K562 (cell line): ENCODE measurements around the gene PKIB. TPM values are rescaled to one million over a fixed set of nuclear protein-coding genes. Genes with fewer than 3 reads are reported as not detected.

Source experiments
- AFF1 ChIP-seq, 2 experiments: fragments of 450-650 bp; IDR thresholded peaks; 2 replicates each; pipeline ENCODE4 v1.6.1; 2018; ENCODE audit warnings: mild to moderate bottlenecking in 2 of 2, low read depth in 1 of 2; ENCODE audit not compliant: partially characterized antibody in 2 of 2
- SMC3 ChIP-seq: conservative IDR thresholded peaks from 2 replicates; pipeline ENCODE4 v1.6.1; 2011; ENCODE audit warnings: low read depth, low read length, improper control_type of control experiment; ENCODE audit not compliant: insufficient read depth
- TCF7L2 ChIP-seq: fragments of 150-350 bp; IDR thresholded peaks from 2 replicates; pipeline ENCODE4 v1.6.1; 2016; ENCODE audit warnings: low read depth, mild to moderate bottlenecking, low read length, moderate library complexity
- ZKSCAN1 ChIP-seq: fragments of 150-350 bp; IDR thresholded peaks from 2 replicates; pipeline ENCODE4 v1.6.1; 2016; ENCODE audit warnings: low read depth, low read length
- ZNF518B ChIP-seq: fragments of 250-450 bp; sonication (Bioruptor Pico); IDR thresholded peaks from 2 replicates; pipeline ENCODE4 v1.5.0; 2021; ENCODE audit warnings: mild to moderate bottlenecking, moderate library complexity
- ZNF586 ChIP-seq: fragments of 450-650 bp; formaldehyde crosslinking; conservative IDR thresholded peaks from 2 replicates; pipeline ENCODE4 v1.4.0; 2020; ENCODE audit warnings: mild to moderate bottlenecking, moderate library complexity
- polyA plus RNA-seq, 8 experiments: library from polyadenylated mRNA; depleted of rRNA in 4 of 8; stranded (reverse) in 5 of 8; unstranded in 3 of 8; fragments of >200 nt; fragmentation: Nextera tagmentation in 2 of 8; fragmentation: Illumina TruSeq in 1 of 8; extraction: Ambion mirVana in 2 of 8; extraction: Trizol in 1 of 8; gene quantifications; 2 replicates each; pipeline versions ENCODE4 v1.2.1 to v1.2.3, GENCODE V29; 2011 to 2014; ENCODE audit warnings: inconsistent platforms in 1 of 8, missing spikeins in 1 of 8
- total RNA-seq, 7 experiments: library from RNA; depleted of rRNA in 6 of 7; stranded (reverse); fragments of >200 nt in 6 of 7; fragmentation: Illumina TruSeq in 2 of 7; extraction: Trizol in 2 of 7; gene quantifications; 2 replicates each; pipeline versions ENCODE4 v1.2.1 to v1.2.3, GENCODE V29; 2011 to 2021; ENCODE audit warnings: low replicate concordance in 1 of 7
- TF ChIP-seq, protein P1 (sequence below): fragments of 450-650 bp; IDR thresholded peaks from 2 replicates; pipeline ENCODE4 v1.6.1; 2017; ENCODE audit warnings: mild to moderate bottlenecking, moderate library complexity
- TF ChIP-seq, protein P2 (sequence below): fragments of 450-650 bp; IDR thresholded peaks from 2 replicates; pipeline ENCODE4 v1.6.1; 2016; ENCODE audit warnings: low read depth, mild to moderate bottlenecking, moderate library complexity

Gene PKIB
- total and polyA plus RNA-seq, 9 of the 15 experiments (the other 6 are each of a cell fraction or from before 2014, with no cell fraction given): 14.8 to 37.5 (median 27.4) TPM

DNA sequence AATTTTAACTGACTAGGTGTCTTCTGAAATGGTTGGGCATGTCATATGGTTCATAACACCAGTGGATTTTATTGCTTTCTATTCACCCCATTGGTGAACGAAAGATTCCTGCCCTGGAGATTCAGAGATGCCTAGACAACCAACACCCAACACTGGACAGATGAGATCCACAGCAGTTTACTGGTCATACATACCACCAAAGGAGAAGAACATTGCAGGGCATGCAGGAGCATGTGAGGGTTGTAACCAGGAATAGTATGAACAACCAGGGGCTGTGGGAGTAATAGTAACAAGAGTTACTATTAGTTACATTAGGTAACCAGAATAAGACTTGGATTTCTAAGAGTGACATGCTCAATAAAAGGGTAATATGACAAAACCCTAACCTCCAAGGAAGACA, 91.5 kb downstream of the PKIB start (continued):
- TF ChIP-seq ZNF586 (CRISPR knock-in tag): no peak
- no peak for TF ChIP-seq ZKSCAN1
- TF ChIP-seq, protein P1, sequence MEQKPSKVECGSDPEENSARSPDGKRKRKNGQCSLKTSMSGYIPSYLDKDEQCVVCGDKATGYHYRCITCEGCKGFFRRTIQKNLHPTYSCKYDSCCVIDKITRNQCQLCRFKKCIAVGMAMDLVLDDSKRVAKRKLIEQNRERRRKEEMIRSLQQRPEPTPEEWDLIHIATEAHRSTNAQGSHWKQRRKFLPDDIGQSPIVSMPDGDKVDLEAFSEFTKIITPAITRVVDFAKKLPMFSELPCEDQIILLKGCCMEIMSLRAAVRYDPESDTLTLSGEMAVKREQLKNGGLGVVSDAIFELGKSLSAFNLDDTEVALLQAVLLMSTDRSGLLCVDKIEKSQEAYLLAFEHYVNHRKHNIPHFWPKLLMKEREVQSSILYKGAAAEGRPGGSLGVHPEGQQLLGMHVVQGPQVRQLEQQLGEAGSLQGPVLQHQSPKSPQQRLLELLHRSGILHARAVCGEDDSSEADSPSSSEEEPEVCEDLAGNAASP: no peak
- TF ChIP-seq AFF1 (IDR thresholded peaks at IDR 0.05; ENCODE audit: low read depth in 1 of 2, partially characterized antibody in 2 of 2): no peak
- TF ChIP-seq SMC3: no peak
- TF ChIP-seq, protein P2, sequence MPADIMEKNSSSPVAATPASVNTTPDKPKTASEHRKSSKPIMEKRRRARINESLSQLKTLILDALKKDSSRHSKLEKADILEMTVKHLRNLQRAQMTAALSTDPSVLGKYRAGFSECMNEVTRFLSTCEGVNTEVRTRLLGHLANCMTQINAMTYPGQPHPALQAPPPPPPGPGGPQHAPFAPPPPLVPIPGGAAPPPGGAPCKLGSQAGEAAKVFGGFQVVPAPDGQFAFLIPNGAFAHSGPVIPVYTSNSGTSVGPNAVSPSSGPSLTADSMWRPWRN: no peak
- TF ChIP-seq TCF7L2: no peak
- TF ChIP-seq ZNF518B: no peak
